Measurements from ENCODE around the gene HDAC2. TPM values are rescaled to one million over a fixed set of nuclear protein-coding genes. Genes with fewer than 3 reads are reported as not detected.
"Not testable (repeated sequence)": the region's sequence is repeated elsewhere in the genome, so short reads cannot be mapped to it uniquely, and the experiment has no call there.

HDAC2 gene
- polyA plus RNA-seq, 1 donor (not counting 4 experiments of a cell fraction or from before 2014, with no cell fraction given): 222 TPM

DNA sequence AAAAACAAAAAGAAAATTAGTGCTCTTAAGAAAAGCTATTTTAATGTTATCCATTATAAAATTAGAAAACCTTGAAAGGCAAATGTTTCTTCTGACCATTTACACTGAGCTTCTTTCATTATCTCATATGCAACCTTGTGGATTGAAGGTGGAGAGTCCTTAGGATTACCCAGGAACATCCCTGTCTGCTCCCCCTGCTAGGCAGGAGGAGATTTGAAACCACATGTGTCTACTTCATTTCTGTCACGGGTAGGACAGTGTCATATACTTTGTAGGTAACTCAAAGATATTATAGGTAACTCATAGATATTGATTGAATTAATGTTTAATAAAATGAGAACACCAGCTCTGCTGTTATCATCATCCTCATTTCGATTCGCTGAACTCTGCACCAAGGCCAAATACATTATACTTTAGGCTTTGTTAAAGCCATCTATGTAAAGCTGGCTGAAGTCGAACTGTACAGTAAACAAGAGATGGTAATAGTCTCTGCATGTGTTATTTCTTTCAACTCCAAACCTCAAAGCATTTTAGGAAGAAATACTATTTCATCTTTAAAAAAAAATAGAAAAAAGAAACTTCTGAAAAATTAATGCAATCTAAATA lies 49.5 kb downstream of the HDAC2 start:
- H3K36me3 ChIP-seq (ENCODE audit: control insufficient read depth in 2 of 2, extremely low read depth in 1 of 2, insufficient read depth in 2 of 2, low read length in 2 of 2): no peaks in the 10 kb centered on the region
- no peaks in the 10 kb centered on the region for H3K9me1 ChIP-seq (ENCODE audit: control insufficient read depth, extremely low read depth, insufficient read depth, low read length)
- no peaks in the 10 kb centered on the region for H3K9me3 ChIP-seq (ENCODE audit: control insufficient read depth, low read depth, low read length)
- no peaks in the 10 kb centered on the region for H4K20me1 ChIP-seq (ENCODE audit: control insufficient read depth, extremely low read depth, insufficient read depth, low read length)
- dilution Hi-C loops (cut with MboI; ENCODE audit: extremely low pct_ligation_motif_present, low sequenced_read_pairs): no loop called here
- no peaks in the 10 kb centered on the region for H3K79me2 ChIP-seq (ENCODE audit: control insufficient read depth, insufficient read depth, low read length)
- no peaks in the 10 kb centered on the region for H3K4me1 ChIP-seq (ENCODE audit: control insufficient read depth, extremely low read depth, insufficient read depth, low read length)
- no peak for DNase-seq (ENCODE audit: low read depth, low spot score)
- no peak overlapping the region for H3K4me2 ChIP-seq (ENCODE audit: control insufficient read depth, extremely low read depth, insufficient read depth, low read depth, low read length)
- no peak overlapping the region for H3K9ac ChIP-seq (ENCODE audit: control insufficient read depth, extremely low read depth, insufficient read depth, low read length)
- no peak overlapping the region for H3K4me3 ChIP-seq (ENCODE audit: control insufficient read depth in 2 of 3, extremely low read depth in 1 of 3, insufficient read depth in 2 of 3, low read depth in 1 of 3, low read length in 3 of 3)
- no peak overlapping the region for H2AFZ ChIP-seq (ENCODE audit: control insufficient read depth, low read length)
- H3K27me3 ChIP-seq (ENCODE audit: control insufficient read depth, extremely low read depth, insufficient read depth, low read length): no peaks in the 10 kb centered on the region
- no peak overlapping the region for H3K27ac ChIP-seq (ENCODE audit: control insufficient read depth, insufficient read depth, low read length)
- no peak for FAIRE-seq
- no peak for TF ChIP-seq EZH2 (IDR thresholded peaks at IDR 0.05; ENCODE audit: low read length)
- TF ChIP-seq, protein P1, sequence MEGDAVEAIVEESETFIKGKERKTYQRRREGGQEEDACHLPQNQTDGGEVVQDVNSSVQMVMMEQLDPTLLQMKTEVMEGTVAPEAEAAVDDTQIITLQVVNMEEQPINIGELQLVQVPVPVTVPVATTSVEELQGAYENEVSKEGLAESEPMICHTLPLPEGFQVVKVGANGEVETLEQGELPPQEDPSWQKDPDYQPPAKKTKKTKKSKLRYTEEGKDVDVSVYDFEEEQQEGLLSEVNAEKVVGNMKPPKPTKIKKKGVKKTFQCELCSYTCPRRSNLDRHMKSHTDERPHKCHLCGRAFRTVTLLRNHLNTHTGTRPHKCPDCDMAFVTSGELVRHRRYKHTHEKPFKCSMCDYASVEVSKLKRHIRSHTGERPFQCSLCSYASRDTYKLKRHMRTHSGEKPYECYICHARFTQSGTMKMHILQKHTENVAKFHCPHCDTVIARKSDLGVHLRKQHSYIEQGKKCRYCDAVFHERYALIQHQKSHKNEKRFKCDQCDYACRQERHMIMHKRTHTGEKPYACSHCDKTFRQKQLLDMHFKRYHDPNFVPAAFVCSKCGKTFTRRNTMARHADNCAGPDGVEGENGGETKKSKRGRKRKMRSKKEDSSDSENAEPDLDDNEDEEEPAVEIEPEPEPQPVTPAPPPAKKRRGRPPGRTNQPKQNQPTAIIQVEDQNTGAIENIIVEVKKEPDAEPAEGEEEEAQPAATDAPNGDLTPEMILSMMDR (optimal IDR thresholded peaks at IDR 0.05 in 1 of 3, IDR thresholded peaks at IDR 0.05 in 1 of 3, conservative IDR thresholded peaks at IDR 0.05 in 1 of 3; ENCODE audit: extremely low read depth in 1 of 3, insufficient read depth in 2 of 3, low read length in 3 of 3): no peak

DNA sequence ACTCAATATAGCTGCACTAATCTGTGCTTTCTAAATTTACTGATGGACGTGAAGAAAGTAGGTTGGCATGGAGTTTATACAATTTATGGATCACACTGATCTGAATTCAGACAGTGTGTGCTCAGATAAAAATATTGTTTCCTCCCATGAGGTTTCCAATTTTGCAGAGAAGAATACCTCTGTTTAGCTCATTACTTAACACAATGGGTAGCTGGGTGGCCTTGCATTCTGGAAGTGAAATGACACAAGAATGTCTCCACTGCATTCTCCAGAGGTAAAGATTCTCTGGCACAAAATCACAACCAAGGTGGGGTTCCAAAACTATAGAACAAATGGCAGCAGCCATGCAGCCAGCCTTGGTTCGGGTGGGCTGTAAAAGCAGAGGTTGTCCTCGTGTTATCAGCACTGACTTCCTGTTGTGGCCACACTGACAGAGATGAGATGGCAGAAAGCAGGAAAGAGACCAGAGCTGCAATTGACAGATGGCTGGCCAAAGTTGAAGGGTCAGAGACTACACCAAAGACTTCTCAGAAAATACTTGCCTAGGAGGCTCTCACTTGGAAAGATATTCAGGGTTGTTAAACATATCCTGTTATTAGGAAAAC lies 50.2 kb downstream of the HDAC2 start:
- dilution Hi-C loops (cut with MboI; ENCODE audit: extremely low pct_ligation_motif_present, low sequenced_read_pairs): no loop called here
- H3K4me1 ChIP-seq (ENCODE audit: control insufficient read depth, extremely low read depth, insufficient read depth, low read length): no peaks in the 10 kb centered on the region
- FAIRE-seq: no peak
- H3K36me3 ChIP-seq (ENCODE audit: control insufficient read depth in 2 of 2, extremely low read depth in 1 of 2, insufficient read depth in 2 of 2, low read length in 2 of 2): no peaks in the 10 kb centered on the region
- no peak for TF ChIP-seq EZH2 (IDR thresholded peaks at IDR 0.05; ENCODE audit: low read length)
- TF ChIP-seq, protein P1 (optimal IDR thresholded peaks at IDR 0.05 in 1 of 3, IDR thresholded peaks at IDR 0.05 in 1 of 3, conservative IDR thresholded peaks at IDR 0.05 in 1 of 3; ENCODE audit: extremely low read depth in 1 of 3, insufficient read depth in 2 of 3, low read length in 3 of 3): no peak
- H4K20me1 ChIP-seq (ENCODE audit: control insufficient read depth, extremely low read depth, insufficient read depth, low read length): no peaks in the 10 kb centered on the region
- H3K9ac ChIP-seq (ENCODE audit: control insufficient read depth, extremely low read depth, insufficient read depth, low read length): no peak overlapping the region
- no peak overlapping the region for H3K27ac ChIP-seq (ENCODE audit: control insufficient read depth, insufficient read depth, low read length)
- no peaks in the 10 kb centered on the region for H3K9me1 ChIP-seq (ENCODE audit: control insufficient read depth, extremely low read depth, insufficient read depth, low read length)
- no peaks in the 10 kb centered on the region for H3K9me3 ChIP-seq (ENCODE audit: control insufficient read depth, low read depth, low read length)
- H3K79me2 ChIP-seq (ENCODE audit: control insufficient read depth, insufficient read depth, low read length): no peaks in the 10 kb centered on the region
- H3K27me3 ChIP-seq (ENCODE audit: control insufficient read depth, extremely low read depth, insufficient read depth, low read length): no peaks in the 10 kb centered on the region
- no peak overlapping the region for H3K4me3 ChIP-seq (ENCODE audit: control insufficient read depth in 2 of 3, extremely low read depth in 1 of 3, insufficient read depth in 2 of 3, low read depth in 1 of 3, low read length in 3 of 3)
- DNase-seq (ENCODE audit: low read depth, low spot score): no peak
- H3K4me2 ChIP-seq (ENCODE audit: control insufficient read depth, extremely low read depth, insufficient read depth, low read depth, low read length): no peak overlapping the region
- no peak overlapping the region for H2AFZ ChIP-seq (ENCODE audit: control insufficient read depth, low read length)

DNA sequence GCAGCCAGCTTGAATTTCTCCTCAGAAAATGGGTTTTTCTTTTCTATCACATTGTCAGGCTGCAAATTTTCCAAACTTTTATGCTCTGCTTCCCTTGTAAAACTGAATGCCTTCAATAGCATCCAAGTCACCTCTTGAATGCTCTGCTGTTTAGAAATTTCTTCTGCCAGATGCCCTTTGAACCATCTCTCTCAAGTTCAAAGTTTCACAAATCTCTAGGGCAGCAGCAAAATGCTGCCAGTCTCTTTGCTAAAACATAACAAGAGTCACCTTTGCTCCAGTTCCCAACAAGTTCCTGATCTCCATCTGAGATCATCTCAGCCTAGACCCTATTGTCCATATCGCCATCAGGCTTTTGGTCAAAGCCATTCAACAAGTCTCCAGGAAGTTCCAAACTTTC lies 60.7 kb downstream of the HDAC2 start:
- H3K27me3 ChIP-seq (ENCODE audit: control insufficient read depth, extremely low read depth, insufficient read depth, low read length); H4K20me1 ChIP-seq (ENCODE audit: control insufficient read depth, extremely low read depth, insufficient read depth, low read length); H3K4me2 ChIP-seq (ENCODE audit: control insufficient read depth, extremely low read depth, insufficient read depth, low read depth, low read length); H3K9me1 ChIP-seq (ENCODE audit: control insufficient read depth, extremely low read depth, insufficient read depth, low read length); H3K36me3 ChIP-seq (ENCODE audit: control insufficient read depth in 2 of 2, extremely low read depth in 1 of 2, insufficient read depth in 2 of 2, low read length in 2 of 2); FAIRE-seq; H3K27ac ChIP-seq (ENCODE audit: control insufficient read depth, insufficient read depth, low read length); H3K9me3 ChIP-seq (ENCODE audit: control insufficient read depth, low read depth, low read length); H3K4me1 ChIP-seq (ENCODE audit: control insufficient read depth, extremely low read depth, insufficient read depth, low read length); H3K79me2 ChIP-seq (ENCODE audit: control insufficient read depth, insufficient read depth, low read length); H3K4me3 ChIP-seq (ENCODE audit: control insufficient read depth in 2 of 3, extremely low read depth in 1 of 3, insufficient read depth in 2 of 3, low read depth in 1 of 3, low read length in 3 of 3); H2AFZ ChIP-seq (ENCODE audit: control insufficient read depth, low read length); DNase-seq (ENCODE audit: low read depth, low spot score); dilution Hi-C loops (cut with MboI; ENCODE audit: extremely low pct_ligation_motif_present, low sequenced_read_pairs); H3K9ac ChIP-seq (ENCODE audit: control insufficient read depth, extremely low read depth, insufficient read depth, low read length): not testable (repeated sequence)
